A549 (cell line): ENCODE measurements around the gene SNAPIN. TPM values are rescaled to one million over a fixed set of nuclear protein-coding genes. Genes with fewer than 3 reads are reported as not detected.

Source experiments
- ATAC-seq, 2 experiments: fragments of 200-7000 bp in 1 of 2; fragments of >200 bp in 1 of 2; cut with Nextera tagmentation in 1 of 2; cut with Tn5 transposase in 1 of 2; 3 replicates each; pipeline versions ENCODE4 v1.8.0 to v1.9.1; 2018 to 2020; ENCODE audit warnings: mild to moderate bottlenecking in 1 of 2, moderate library complexity in 1 of 2
- CTCF ChIA-PET: fragments of 300-600 bp; sonication (Branson Sonifier 250); formaldehyde crosslinking; extraction: SDS; loops from one replicate; lab custom pipeline; 2021; ENCODE audit warnings: antibody characterized with exemption, inconsistent platforms; lab: Yijun Ruan, JAX
- POLR2A ChIA-PET: fragments of 350-600 bp; formaldehyde crosslinking; extraction: SDS; loops from one replicate; lab custom pipeline; 2021; ENCODE audit warnings: antibody characterized with exemption, inconsistent platforms; lab: Yijun Ruan, JAX
- DNase-seq, 2 experiments: peaks; one replicate each; pipeline versions ENCODE4 v3.0.0 to v3.0.0-alpha.2; 2011 to 2016; ENCODE audit warnings: low read depth in 1 of 2, low spot score in 1 of 2
- FAIRE-seq: peaks from 2 replicates; lab custom pipeline; 2011; peaks lifted over from hg19 to GRCh38; lab: Jason Lieb, UNC
- H3K27ac ChIP-seq, 2 experiments: fragments of >200 bp; sonication (Bioruptor Twin); formaldehyde crosslinking; 3 replicates each; pipeline ENCODE4 v1.5.1; 2016 to 2017
- H3K4me1 ChIP-seq: fragments of >200 bp; sonication (Bioruptor Twin); formaldehyde crosslinking; 3 replicates; pipeline ENCODE4 v1.6.1; 2016
- H3K4me2 ChIP-seq: fragments of >200 bp; sonication (Bioruptor Twin); formaldehyde crosslinking; 3 replicates; pipeline ENCODE4 v1.6.1; 2016
- H3K4me3 ChIP-seq: fragments of >200 bp; sonication (Bioruptor Twin); formaldehyde crosslinking; 3 replicates; pipeline ENCODE4 v1.5.1; 2016
- H3K9me3 ChIP-seq: fragments of >200 bp; sonication (Bioruptor Twin); formaldehyde crosslinking; 3 replicates; pipeline ENCODE4 v1.6.1; 2016
- CBX8 ChIP-seq: fragments of 200-600 bp; sonication (generic); IDR thresholded peaks from 2 replicates; pipeline ENCODE4 v1.6.1; 2016
- CEBPB ChIP-seq, 2 experiments: fragments of >200 bp in 1 of 2; sonication (Bioruptor Twin) in 1 of 2; formaldehyde crosslinking in 1 of 2; IDR thresholded peaks; 2 replicates each; pipeline ENCODE4 v1.6.1; 2012 to 2016
- CHD2 ChIP-seq: fragments of 150-350 bp; IDR thresholded peaks from 2 replicates; pipeline ENCODE4 v1.6.1; 2014; ENCODE audit warnings: low read length; ENCODE audit not compliant: partially characterized antibody
- E2F6 ChIP-seq: IDR thresholded peaks from 2 replicates; pipeline ENCODE4 v1.6.1; 2012; ENCODE audit warnings: low read depth, borderline replicate concordance
- EHF ChIP-seq: fragments of 250-450 bp; sonication (Bioruptor Pico); IDR thresholded peaks from 2 replicates; pipeline ENCODE4 v1.5.0; 2020; ENCODE audit warnings: mild to moderate bottlenecking
- ELK1 ChIP-seq: fragments of 150-350 bp; IDR thresholded peaks from 2 replicates; pipeline ENCODE4 v1.6.1; 2014; ENCODE audit warnings: low read depth, mild to moderate bottlenecking, low read length
- FOSB ChIP-seq: fragments of 250-450 bp; sonication (Bioruptor Pico); IDR thresholded peaks from 2 replicates; pipeline ENCODE4 v1.5.0; 2020; ENCODE audit warnings: mild to moderate bottlenecking, moderate library complexity
- FOXS1 ChIP-seq: fragments of 250-450 bp; sonication (Bioruptor Pico); IDR thresholded peaks from 2 replicates; pipeline ENCODE4 v1.5.0; 2020; ENCODE audit warnings: mild to moderate bottlenecking, moderate library complexity
- HDAC2 ChIP-seq: fragments of 200-600 bp; sonication (generic); IDR thresholded peaks from 2 replicates; pipeline ENCODE4 v1.6.1; 2016
- HOXB5 ChIP-seq: fragments of 250-450 bp; sonication (Bioruptor Pico); IDR thresholded peaks from 2 replicates; pipeline ENCODE4 v1.5.0; 2020; ENCODE audit warnings: mild to moderate bottlenecking, moderate library complexity
- JUNB ChIP-seq: fragments of >200 bp; sonication (Bioruptor Twin); formaldehyde crosslinking; IDR thresholded peaks from 2 replicates; pipeline ENCODE4 v1.6.1; 2016
- KDM1A ChIP-seq: fragments of 200-600 bp; sonication (generic); IDR thresholded peaks from 2 replicates; pipeline ENCODE4 v1.6.1; 2016; ENCODE audit warnings: low read depth, mild to moderate bottlenecking
- MAZ ChIP-seq: fragments of 150-350 bp; IDR thresholded peaks from 2 replicates; pipeline ENCODE4 v1.6.1; 2014; ENCODE audit warnings: antibody characterized with exemption, low read depth, low read length, borderline replicate concordance
- NPAS2 ChIP-seq: fragments of 250-450 bp; sonication (Bioruptor Pico); IDR thresholded peaks from 2 replicates; pipeline ENCODE4 v1.8.0; 2022; ENCODE audit warnings: mild to moderate bottlenecking, moderate library complexity, borderline replicate concordance
- PBX3 ChIP-seq: IDR thresholded peaks from 2 replicates; pipeline ENCODE4 v1.6.1; 2012
- POLR2AphosphoS2 ChIP-seq: conservative IDR thresholded peaks from 2 replicates; pipeline ENCODE4 v1.6.1; 2012; ENCODE audit warnings: low read length, improper control_type of control experiment, inconsistent platforms
- RAD21 ChIP-seq, 2 experiments: fragments of >200 bp in 1 of 2; sonication (Bioruptor Twin) in 1 of 2; formaldehyde crosslinking in 1 of 2; IDR thresholded peaks in 1 of 2; conservative IDR thresholded peaks in 1 of 2; 2 replicates in 1 of 2; 3 replicates in 1 of 2; pipeline ENCODE4 v1.6.1; 2012 to 2018; ENCODE audit warnings: inconsistent platforms in 1 of 2
- RARB ChIP-seq: fragments of 250-450 bp; sonication (Bioruptor Pico); IDR thresholded peaks from 2 replicates; pipeline ENCODE4 v1.8.0; 2021; ENCODE audit warnings: mild to moderate bottlenecking, moderate library complexity
- SREBF2 ChIP-seq: fragments of 450-650 bp; IDR thresholded peaks from 2 replicates; pipeline ENCODE4 v1.6.1; 2014; ENCODE audit warnings: mild to moderate bottlenecking, moderate library complexity
- USF2 ChIP-seq: fragments of 450-650 bp; IDR thresholded peaks from 2 replicates; pipeline ENCODE4 v1.6.1; 2014; ENCODE audit warnings: antibody characterized with exemption
- ZFP36 ChIP-seq: fragments of 450-650 bp; IDR thresholded peaks from 2 replicates; pipeline ENCODE4 v1.6.1; 2014; ENCODE audit warnings: borderline replicate concordance; ENCODE audit not compliant: partially characterized antibody
- ZNF302 ChIP-seq: fragments of 250-450 bp; sonication (Bioruptor Pico); IDR thresholded peaks from 2 replicates; pipeline ENCODE4 v1.9.0; 2021; ENCODE audit warnings: inconsistent platforms, mild to moderate bottlenecking, moderate library complexity
- WGBS: methylation state at CpG from one replicate; pipeline ENCODE4 v1.1.6; 2017; ENCODE audit errors: missing lambda C conversion rate; 5-methylcytosine and 5-hydroxymethylcytosine counted together
- polyA plus RNA-seq, 4 experiments: library from polyadenylated mRNA; depleted of rRNA in 3 of 4; stranded (reverse); fragments of >200 nt; fragmentation: RNase III in 1 of 4; extraction: RNeasy Plus Mini Kit Qiagen cat#74134 plus additional on column Dnase treatment in 1 of 4; gene quantifications; 2 replicates in 3 of 4; 3 replicates in 1 of 4; pipeline ENCODE4 v1.2.3, GENCODE V29; 2011 to 2017
- TF ChIP-seq, protein P1 (sequence below): IDR thresholded peaks from 2 replicates; pipeline ENCODE4 v1.6.1; 2012
- TF ChIP-seq, protein P2 (sequence below): fragments of 250-450 bp; sonication (Bioruptor Pico); IDR thresholded peaks from 2 replicates; pipeline ENCODE4 v1.5.0; 2020; ENCODE audit warnings: low read depth, mild to moderate bottlenecking, moderate library complexity

SNAPIN gene
- polyA plus RNA-seq, 2 of the 4 experiments (the other 2 are of a cell fraction) = 52.6 to 71.4 TPM

GRCh38 chr1:153678519-153679336 is 20.2 kb downstream of the SNAPIN start, which contains the start of gene NPR1 (continued):
- TF ChIP-seq E2F6 = peak; percentile 45; the same call in 1 of the 2 replicates
- no peak for TF ChIP-seq RARB (CRISPR knock-in tag)
- no peak for TF ChIP-seq POLR2AphosphoS2
- no peak for TF ChIP-seq FOXS1

- no peaks in the 10 kb centered on the region for H3K9me3 ChIP-seq
- WGBS = 74% methylated on average over 48 of the region's 73 CpGs
- TF ChIP-seq, protein P1, sequence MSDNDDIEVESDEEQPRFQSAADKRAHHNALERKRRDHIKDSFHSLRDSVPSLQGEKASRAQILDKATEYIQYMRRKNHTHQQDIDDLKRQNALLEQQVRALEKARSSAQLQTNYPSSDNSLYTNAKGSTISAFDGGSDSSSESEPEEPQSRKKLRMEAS = no peak
- TF ChIP-seq HOXB5 (CRISPR knock-in tag) (no peak), NPAS2 (CRISPR knock-in tag) (no peak), RAD21 (conservative IDR thresholded peaks at IDR 0.05 in 1 of 2, IDR thresholded peaks at IDR 0.05 in 1 of 2) (no peak), ZFP36 (no peak), CBX8 (no peak), KDM1A (no peak), ZNF302 (no peak)
- peak overlapping the region; percentile 48 to 81; a peak in 5 of 6 replicates for H3K27ac ChIP-seq
- no peak for FAIRE-seq
- H3K4me1 ChIP-seq = peaks cover 16% of the 10 kb centered on the region; the same call in 2 of the 3 replicates
- H3K4me2 ChIP-seq = peak overlapping the region; percentile 96
- DNase-seq = peak in 1 of 2 experiments; percentile 30
- POLR2A ChIA-PET = interaction anchor here (0.8 kb wide), 1 partner anchor 48 kb away, joined by 6 read pairs; the partner anchor contains the start of gene INTS3
- H3K4me3 ChIP-seq = peak overlapping the region; percentile 48
- peak; percentile 63 to 66 for ATAC-seq
- CTCF ChIA-PET = interaction anchor here (1.0 to 9.1 kb wide), 13 partner anchors 14 to 327 kb away, joined by 3 to 130 read pairs (median 8); partner anchors contain the start of genes RAB13 and SLC27A3
Observed at GRCh38 chr1:153679337-153680119, 21.0 kb downstream of the SNAPIN start.

- Histone ChIP-seq H3K4me3 (no peak overlapping the region), H3K4me2 (no peak overlapping the region), H3K4me1 (peaks cover 16% of the 10 kb centered on the region; the same call in 2 of the 3 replicates), H3K27ac (no peak overlapping the region), H3K9me3 (no peaks in the 10 kb centered on the region)
- DNase-seq (no peak), ATAC-seq (no peak), FAIRE-seq (no peak)
- ChIA-PET CTCF (interaction anchor here (1.3 to 9.1 kb wide), 7 partner anchors 8 to 112 kb away, joined by 3 to 130 read pairs (median 24); partner anchors contain the start of gene SLC27A3), POLR2A (interaction anchor here (0.8 kb wide), 1 partner anchor 48 kb away, joined by 6 read pairs; the partner anchor contains the start of gene INTS3)
- TF ChIP-seq FOSB (CRISPR knock-in tag) = no peak
- 80% methylated on average over 3 of the region's 10 CpGs for WGBS
Observed at GRCh38 chr1:153680120-153680403, 21.6 kb downstream of the SNAPIN start.

- H3K4me3 ChIP-seq = no peak overlapping the region
- H3K27ac ChIP-seq = no peak overlapping the region
- H3K4me2 ChIP-seq = no peak overlapping the region
- H3K9me3 ChIP-seq = no peaks in the 10 kb centered on the region
- DNase-seq = no peak
- no peak for FAIRE-seq
- CTCF ChIA-PET = interaction anchor here (1.3 kb wide), 1 partner anchor 9 kb away, joined by 3 read pairs; no protein-coding TSS in a partner anchor
- peaks cover 16% of the 10 kb centered on the region; the same call in 2 of the 3 replicates for H3K4me1 ChIP-seq
- POLR2A ChIA-PET = no interaction called here
- 82% methylated on average over 7 of the region's 7 CpGs for WGBS
- ATAC-seq = no peak
- no peak for TF ChIP-seq EHF (CRISPR knock-in tag)
- TF ChIP-seq JUNB = no peak
- TF ChIP-seq POLR2AphosphoS2 = no peak
- no peak for TF ChIP-seq ELK1
- TF ChIP-seq CHD2 = no peak
- no peak for TF ChIP-seq HDAC2
- no peak for TF ChIP-seq HOXB5 (CRISPR knock-in tag)
- TF ChIP-seq PBX3 = no peak
- TF ChIP-seq SREBF2 = no peak
- no peak for TF ChIP-seq CEBPB (IDR thresholded peaks at IDR 0.05)
- TF ChIP-seq, protein P1 = no peak
- TF ChIP-seq, protein P2, sequence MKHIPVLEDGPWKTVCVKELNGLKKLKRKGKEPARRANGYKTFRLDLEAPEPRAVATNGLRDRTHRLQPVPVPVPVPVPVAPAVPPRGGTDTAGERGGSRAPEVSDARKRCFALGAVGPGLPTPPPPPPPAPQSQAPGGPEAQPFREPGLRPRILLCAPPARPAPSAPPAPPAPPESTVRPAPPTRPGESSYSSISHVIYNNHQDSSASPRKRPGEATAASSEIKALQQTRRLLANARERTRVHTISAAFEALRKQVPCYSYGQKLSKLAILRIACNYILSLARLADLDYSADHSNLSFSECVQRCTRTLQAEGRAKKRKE (CRISPR knock-in tag) = no peak
- no peak for TF ChIP-seq MAZ
- no peak for TF ChIP-seq USF2
Observed at GRCh38 chr1:153682730-153683129, 24.2 kb downstream of the SNAPIN start.
